Calu3 (cell line): ENCODE measurements around the gene NLRP2B. TPM values are rescaled to one million over a fixed set of nuclear protein-coding genes. Genes with fewer than 3 reads are reported as not detected.
"Not testable (repeated sequence)": the region's sequence is repeated elsewhere in the genome, so short reads cannot be mapped to it uniquely, and the experiment has no call there.

Experiments
- Bru-seq: library from RNA; stranded (reverse); fragments of 400-500 nt; gene quantifications from one replicate; lab custom pipeline; 2021; lab: Mats Ljungman, UMichigan
- BruChase-seq, 2 experiments: library from RNA; stranded (reverse); fragments of 400-500 nt; gene quantifications; one replicate each; lab custom pipeline; 2021; lab: Mats Ljungman, UMichigan
- BruUV-seq: library from RNA; stranded (reverse); fragments of 400-500 nt; replicated peaks from 2 replicates; lab custom pipeline; 2021; lab: Mats Ljungman, UMichigan
- CTCF ChIA-PET: fragments of 300-600 bp; sonication (Branson Sonifier 250); formaldehyde crosslinking; loops from one replicate; lab custom pipeline; 2022; ENCODE audit warnings: antibody characterized with exemption; lab: Charles Lee
- DNase-seq: peaks from one replicate; pipeline ENCODE4 v3.0.0; 2022
- H3K27ac Mint-ChIP-seq: one replicate; pipeline ENCODE4 v1.8.0; 2022; ENCODE audit warnings: mixed read lengths; ENCODE audit not compliant: unreplicated experiment
- H3K27me3 Mint-ChIP-seq: one replicate; pipeline ENCODE4 v1.8.0; 2022; ENCODE audit warnings: mixed read lengths; ENCODE audit not compliant: unreplicated experiment
- H3K36me3 Mint-ChIP-seq: one replicate; pipeline ENCODE4 v1.8.0; 2022; ENCODE audit warnings: mild to moderate bottlenecking, moderate library complexity, mixed read lengths; ENCODE audit not compliant: insufficient read depth, unreplicated experiment
- H3K4me1 Mint-ChIP-seq: one replicate; pipeline ENCODE4 v1.8.0; 2022; ENCODE audit warnings: mild to moderate bottlenecking, low read depth, mixed read lengths; ENCODE audit not compliant: unreplicated experiment
- H3K4me3 Mint-ChIP-seq: one replicate; pipeline ENCODE4 v1.8.0; 2022; ENCODE audit warnings: mild to moderate bottlenecking, low read depth, moderate library complexity, mixed read lengths; ENCODE audit not compliant: unreplicated experiment
- H3K9me3 Mint-ChIP-seq: one replicate; pipeline ENCODE4 v1.8.0; 2022; ENCODE audit warnings: low read depth, mixed read lengths; ENCODE audit not compliant: unreplicated experiment
- intact Hi-C: fragments of 100-400 bp; cut with micrococcal nuclease; formaldehyde crosslinking; loops from one replicate; pipeline ENCODE4 v1.10.0; 2022; ENCODE audit not compliant: unreplicated experiment
- long read RNA-seq: library from polyadenylated mRNA; stranded (forward); transcript quantifications from one replicate; pipeline ENCODE4 v2.0.0, GENCODE V29; 2022
- total RNA-seq: library from RNA; stranded (reverse); gene quantifications from 2 replicates; pipeline ENCODE4 v1.2.3, GENCODE V29; 2022
- TF ChIP-seq, protein P1 (sequence below): fragments of 200-600 bp; IDR thresholded peaks from one replicate; pipeline ENCODE4 v1.8.0; 2022; ENCODE audit warnings: antibody characterized with exemption; ENCODE audit not compliant: unreplicated experiment

Gene NLRP2B
- not detected in 2 replicates for total RNA-seq
- Bru-seq, nascent RNA, result not detected
- not detected for BruChase-seq, experiment 1, labeled RNA remaining after a 6-hour chase
- not detected for BruChase-seq, experiment 2, labeled RNA remaining after a 2-hour chase
- long read RNA-seq, result 0 reads

DNA sequence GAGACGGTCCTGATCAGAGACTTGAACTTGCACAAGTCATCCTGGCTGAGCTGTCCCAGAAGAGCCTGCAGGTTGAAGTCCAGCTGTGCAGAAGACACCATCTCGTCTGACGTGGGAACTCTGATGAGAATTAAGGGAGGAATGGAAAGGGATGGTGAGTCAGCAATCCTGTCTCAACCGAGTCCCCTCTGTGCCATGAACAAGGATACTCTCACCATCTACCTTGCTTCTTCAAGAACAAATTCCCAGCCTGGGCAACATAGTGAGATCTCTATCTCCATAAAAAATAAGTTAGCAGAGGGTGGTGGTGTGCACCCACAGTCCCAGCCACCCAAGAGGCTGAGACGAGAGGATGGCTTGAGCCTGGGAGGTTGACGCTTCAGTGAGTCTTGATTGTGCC, at the start of gene NLRP2B:
Gene NLRP2B, minus strand, starts transcription at position 101 of the 400 bp plus-strand sequence.
- intact Hi-C loops, result no loop called here
- CTCF ChIA-PET, result no interaction called here
- no TSS peak for BruUV-seq
- Mint-ChIP-seq H3K4me1 (no peaks in the 10 kb centered on the region), H3K4me3 (no peak within 1 kb of the TSS), H3K36me3 (no peaks in the 10 kb centered on the region), H3K27ac (no peak within 1 kb of the TSS), H3K27me3 (no peaks in the 10 kb centered on the region), H3K9me3 (no peaks in the 10 kb centered on the region)
- TF ChIP-seq, protein P1, sequence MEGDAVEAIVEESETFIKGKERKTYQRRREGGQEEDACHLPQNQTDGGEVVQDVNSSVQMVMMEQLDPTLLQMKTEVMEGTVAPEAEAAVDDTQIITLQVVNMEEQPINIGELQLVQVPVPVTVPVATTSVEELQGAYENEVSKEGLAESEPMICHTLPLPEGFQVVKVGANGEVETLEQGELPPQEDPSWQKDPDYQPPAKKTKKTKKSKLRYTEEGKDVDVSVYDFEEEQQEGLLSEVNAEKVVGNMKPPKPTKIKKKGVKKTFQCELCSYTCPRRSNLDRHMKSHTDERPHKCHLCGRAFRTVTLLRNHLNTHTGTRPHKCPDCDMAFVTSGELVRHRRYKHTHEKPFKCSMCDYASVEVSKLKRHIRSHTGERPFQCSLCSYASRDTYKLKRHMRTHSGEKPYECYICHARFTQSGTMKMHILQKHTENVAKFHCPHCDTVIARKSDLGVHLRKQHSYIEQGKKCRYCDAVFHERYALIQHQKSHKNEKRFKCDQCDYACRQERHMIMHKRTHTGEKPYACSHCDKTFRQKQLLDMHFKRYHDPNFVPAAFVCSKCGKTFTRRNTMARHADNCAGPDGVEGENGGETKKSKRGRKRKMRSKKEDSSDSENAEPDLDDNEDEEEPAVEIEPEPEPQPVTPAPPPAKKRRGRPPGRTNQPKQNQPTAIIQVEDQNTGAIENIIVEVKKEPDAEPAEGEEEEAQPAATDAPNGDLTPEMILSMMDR, result no peak
- no peak for DNase-seq

DNA sequence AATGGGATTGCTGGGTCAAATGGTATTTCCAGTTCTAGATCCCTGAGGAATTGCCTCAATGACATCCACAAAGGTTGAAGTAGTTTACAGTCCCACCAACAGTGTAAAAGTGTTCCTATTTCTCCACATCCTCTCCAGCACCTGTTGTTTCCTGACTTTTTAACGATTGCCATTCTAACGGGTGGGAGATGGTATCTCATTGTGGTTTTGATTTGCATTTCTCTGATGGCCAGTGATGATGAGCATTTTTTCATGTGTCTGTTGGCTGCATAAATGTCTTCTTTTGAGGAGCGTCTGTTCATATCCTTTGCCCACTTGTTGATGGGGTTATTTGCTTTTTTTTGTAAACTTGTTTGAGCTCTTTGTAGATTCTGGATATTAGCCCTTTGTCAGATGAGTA, 45.9 kb upstream of the NLRP2B start:
- BruUV-seq, H3K27me3 Mint-ChIP-seq: not testable (repeated sequence)

DNA sequence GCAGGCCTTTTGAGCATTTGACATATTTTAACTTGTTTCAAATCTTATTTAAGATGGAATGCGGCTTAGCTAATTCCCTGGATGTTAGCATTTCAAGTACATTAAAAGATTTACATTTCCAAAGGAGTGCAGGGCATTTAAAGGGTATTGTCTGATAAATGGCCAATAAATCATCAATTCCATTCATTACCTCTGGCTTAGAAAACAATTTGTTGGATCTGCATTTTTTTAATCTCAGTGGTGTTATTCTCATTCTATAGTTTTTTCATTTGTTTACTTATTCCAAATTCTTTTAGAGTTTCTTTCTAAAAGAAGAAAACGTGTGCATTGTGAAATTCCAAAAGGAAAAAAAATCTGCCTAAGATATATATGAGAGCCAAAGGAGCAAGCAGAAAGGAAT, 1.3 kb upstream of the NLRP2B start:
- no peaks in the 10 kb centered on the region for H3K36me3 Mint-ChIP-seq
- CTCF ChIA-PET, result no interaction called here
- no TSS peak for BruUV-seq
- H3K4me1 Mint-ChIP-seq, result no peaks in the 10 kb centered on the region
- H3K9me3 Mint-ChIP-seq, result peaks cover 3% of the 10 kb centered on the region
- intact Hi-C loops, result no loop called here
- no peaks in the 10 kb centered on the region for H3K27me3 Mint-ChIP-seq
- H3K27ac Mint-ChIP-seq, result no peak overlapping the region
- DNase-seq, result no peak
- TF ChIP-seq, protein P1, result no peak
- H3K4me3 Mint-ChIP-seq, result no peak overlapping the region

More for the DNA sequence above, 45.9 kb upstream of the NLRP2B start:
- peaks cover 12% of the 10 kb centered on the region for H3K9me3 Mint-ChIP-seq
- intact Hi-C loops, H3K4me3 Mint-ChIP-seq, H3K36me3 Mint-ChIP-seq, DNase-seq, H3K4me1 Mint-ChIP-seq, CTCF ChIA-PET, H3K27ac Mint-ChIP-seq: not testable (repeated sequence)

DNA sequence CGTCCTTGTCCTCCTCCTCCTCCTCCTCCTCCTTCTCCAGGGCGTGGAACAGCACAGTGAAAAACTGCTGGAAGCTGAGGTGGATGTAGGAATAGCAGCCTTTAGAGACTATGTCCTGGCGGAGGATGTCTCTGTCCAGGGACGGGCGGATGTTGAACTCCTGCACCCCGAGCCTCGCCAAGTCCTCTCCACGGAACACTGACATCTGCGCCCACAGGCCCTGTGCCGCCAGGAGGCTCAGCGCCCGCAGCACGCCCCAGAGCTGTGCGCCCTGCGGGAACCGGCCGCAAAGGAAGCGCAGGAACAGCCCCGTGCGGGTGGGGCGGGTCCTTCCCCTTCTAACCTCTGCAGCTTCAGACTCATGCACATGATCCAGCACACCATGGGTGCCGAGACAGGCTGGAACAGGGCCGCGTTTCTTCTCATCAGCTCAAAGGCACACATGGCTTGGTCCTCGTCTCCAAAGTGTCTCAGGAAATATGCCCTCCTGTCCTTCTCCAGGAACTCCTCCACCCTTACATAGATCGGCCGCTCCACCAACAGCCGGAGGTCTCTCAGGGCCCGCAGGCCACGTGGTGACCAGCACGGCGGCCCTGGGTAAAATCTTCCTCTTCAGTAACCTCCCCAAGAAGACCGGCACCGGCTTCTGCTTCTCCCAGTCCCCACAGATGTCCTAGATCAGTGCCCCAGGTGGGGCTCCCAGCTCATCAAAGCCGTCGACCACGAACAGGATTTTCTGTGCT, 1.2 kb downstream of the NLRP2B start:
- Mint-ChIP-seq H3K4me1 (no peaks in the 10 kb centered on the region), H3K36me3 (no peaks in the 10 kb centered on the region), H3K9me3 (peaks cover 4% of the 10 kb centered on the region), H3K4me3 (no peak overlapping the region), H3K27me3 (no peaks in the 10 kb centered on the region), H3K27ac (no peak overlapping the region)
- TF ChIP-seq, protein P1, result no peak
- CTCF ChIA-PET, result no interaction called here
- BruUV-seq, result no TSS peak
- intact Hi-C loops, result no loop called here
- no peak for DNase-seq
